Measurements from ENCODE around the gene XPOT. TPM values are rescaled to one million over a fixed set of nuclear protein-coding genes. Genes with fewer than 3 reads are reported as not detected.

The XPOT gene
- total and polyA plus RNA-seq, 4 donors: 21.1 to 65.7 (median 36.6) TPM

DNA sequence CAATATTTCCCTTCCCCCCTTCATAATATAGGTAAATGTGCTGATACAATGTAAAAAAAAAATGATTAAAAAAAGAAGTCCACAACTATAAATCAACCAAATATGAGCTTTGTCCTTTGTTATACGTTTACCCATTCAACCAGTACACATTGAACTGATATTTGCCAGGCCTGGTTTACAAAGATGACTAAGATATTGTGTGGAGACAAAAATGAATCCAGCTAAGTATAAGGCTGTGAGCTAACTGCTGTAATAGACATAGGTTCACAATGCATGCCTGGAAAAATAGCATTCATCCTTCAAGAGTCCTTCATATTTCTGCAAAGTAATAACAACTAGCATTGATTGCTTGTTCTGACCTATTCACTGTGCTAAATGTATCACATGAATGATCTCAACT lies 20.5 kb upstream of the XPOT start:
- Histone ChIP-seq H3K4me3 (no peak overlapping the region), H3K9me3 (ENCODE audit: control insufficient read depth in 4 of 4, insufficient read depth in 3 of 4, low read length in 3 of 4) (peaks cover 0 to 3% (median 0%) of the 10 kb centered on the region in 4 donors), H3K27me3 (ENCODE audit: control insufficient read depth in 3 of 3, insufficient read depth in 3 of 3, low read length in 2 of 3) (no peaks in the 10 kb centered on the region), H3K4me1 (ENCODE audit: control insufficient read depth in 5 of 5, insufficient read depth in 5 of 5, low read length in 5 of 5) (no peaks in the 10 kb centered on the region), H3K9ac (ENCODE audit: insufficient read depth in 1 of 2, low read length in 2 of 2) (no peak overlapping the region), H3K27ac (ENCODE audit: low read depth in 1 of 2, low read length in 1 of 2) (no peak overlapping the region), H3K36me3 (ENCODE audit: control insufficient read depth in 4 of 4, insufficient read depth in 4 of 4, low read length in 4 of 4) (no peaks in the 10 kb centered on the region)
- TF ChIP-seq CTCF (IDR thresholded peaks at IDR 0.05; ENCODE audit: control extremely low read depth, extremely low read depth): no peak
- DNase-seq (no peak), ATAC-seq (ENCODE audit: insufficient read depth, low FRiP score) (no peak)
- WGBS, 2 donors: 82 to 94% methylated on average over 1 of the region's 1 CpG

DNA sequence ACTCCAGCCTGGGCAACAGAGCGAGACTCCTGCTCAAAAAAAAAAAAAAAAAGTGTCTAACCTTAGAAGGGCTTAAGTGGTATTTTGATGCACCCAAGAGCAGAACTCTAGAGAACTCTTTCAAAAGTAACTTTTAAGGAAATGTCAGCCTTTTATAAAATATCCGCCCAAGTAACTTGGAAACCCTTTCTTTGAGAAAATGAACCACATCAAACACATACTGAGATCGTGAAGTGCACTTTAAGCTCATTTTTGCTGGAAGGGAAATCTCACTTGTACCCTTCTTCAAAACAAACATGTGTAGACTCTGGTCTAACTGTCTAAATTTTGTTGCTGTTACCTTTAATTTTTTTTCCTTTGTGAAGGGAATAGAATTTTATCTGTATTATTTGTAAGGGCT lies 19.2 kb upstream of the XPOT start:
- Histone ChIP-seq H3K36me3 (ENCODE audit: control insufficient read depth in 4 of 4, insufficient read depth in 4 of 4, low read length in 4 of 4) (no peaks in the 10 kb centered on the region), H3K9me3 (ENCODE audit: control insufficient read depth in 4 of 4, insufficient read depth in 3 of 4, low read length in 3 of 4) (peaks cover 0 to 3% (median 1%) of the 10 kb centered on the region in 4 donors), H3K27ac (ENCODE audit: low read depth in 1 of 2, low read length in 1 of 2) (no peak overlapping the region), H3K4me1 (ENCODE audit: control insufficient read depth in 5 of 5, insufficient read depth in 5 of 5, low read length in 5 of 5) (no peaks in the 10 kb centered on the region), H3K4me3 (no peak overlapping the region), H3K27me3 (ENCODE audit: control insufficient read depth in 3 of 3, insufficient read depth in 3 of 3, low read length in 2 of 3) (peaks cover 0 to 7% (median 2%) of the 10 kb centered on the region in 3 donors), H3K9ac (ENCODE audit: insufficient read depth in 1 of 2, low read length in 2 of 2) (no peak overlapping the region)
- ATAC-seq (ENCODE audit: insufficient read depth, low FRiP score): no peak
- 81 to 91% methylated on average over 3 of the region's 3 CpGs for WGBS, 2 donors
- no peak for DNase-seq
- TF ChIP-seq CTCF (IDR thresholded peaks at IDR 0.05; ENCODE audit: control extremely low read depth, extremely low read depth): no peak

- no peak for DNase-seq
Measured at GRCh38 chr12:64385468-64385867, 18.7 kb upstream of the XPOT start.

More at GRCh38 chr12:64385468-64385867, 18.7 kb upstream of the XPOT start:
- 73 to 81% methylated on average over 2 of the region's 2 CpGs for WGBS, 2 donors
- ATAC-seq (ENCODE audit: insufficient read depth, low FRiP score): no peak
- H3K9me3 ChIP-seq (ENCODE audit: control insufficient read depth in 4 of 4, insufficient read depth in 3 of 4, low read length in 3 of 4): peaks cover 0 to 7% (median under 1%) of the 10 kb centered on the region in 4 donors
- no peak overlapping the region for H3K4me3 ChIP-seq
- H3K9ac ChIP-seq (ENCODE audit: insufficient read depth in 1 of 2, low read length in 2 of 2): no peak overlapping the region
- peaks cover 0 to 7% (median 5%) of the 10 kb centered on the region in 3 donors for H3K27me3 ChIP-seq (ENCODE audit: control insufficient read depth in 3 of 3, insufficient read depth in 3 of 3, low read length in 2 of 3)
- H3K4me1 ChIP-seq (ENCODE audit: control insufficient read depth in 5 of 5, insufficient read depth in 5 of 5, low read length in 5 of 5): peaks cover 0 to 2% (median 0%) of the 10 kb centered on the region in 5 donors
- no peak overlapping the region for H3K27ac ChIP-seq (ENCODE audit: low read depth in 1 of 2, low read length in 1 of 2)
- H3K36me3 ChIP-seq (ENCODE audit: control insufficient read depth in 4 of 4, insufficient read depth in 4 of 4, low read length in 4 of 4): no peaks in the 10 kb centered on the region
- TF ChIP-seq CTCF (IDR thresholded peaks at IDR 0.05; ENCODE audit: control extremely low read depth, extremely low read depth): no peak

Data from lung (tissue), 12 donors.